SK-N-SH (cell line): ENCODE results near the gene HTRA2. TPM values are rescaled to one million over a fixed set of nuclear protein-coding genes. Genes with fewer than 3 reads are reported as not detected.

Experiments
- CTCF ChIA-PET: fragments of 300-600, 350-600 bp; formaldehyde crosslinking; extraction: SDS; loops from one replicate; lab custom pipeline; 2021; lab: Yijun Ruan, JAX
- POLR2A ChIA-PET: fragments of 350-600 bp; sonication (Branson Sonifier 250); formaldehyde crosslinking; extraction: SDS; loops from one replicate; lab custom pipeline; 2020; ENCODE audit warnings: antibody characterized with exemption, inconsistent platforms; lab: Yijun Ruan, JAX
- DNase-seq: peaks from one replicate; pipeline ENCODE4 v3.0.0; 2012
- H2AFZ ChIP-seq: fragments of 200-600 bp; sonication (generic); 2 replicates; pipeline ENCODE4 v1.8.1; 2016; ENCODE audit warnings: antibody characterized with exemption, mild to moderate bottlenecking, low read depth
- H3F3A ChIP-seq: fragments of 200-600 bp; sonication (generic); replicated peaks from 2 replicates; pipeline ENCODE3; 2016; ENCODE audit warnings: antibody characterized with exemption, mild to moderate bottlenecking; ENCODE audit not compliant: insufficient read depth
- H3K27ac ChIP-seq, 2 experiments: fragments of 200-500 bp in 1 of 2; fragments of 200-600 bp in 1 of 2; sonication (Bioruptor generic) in 1 of 2; sonication (generic), shearing (Covaris generic) in 1 of 2; 2 replicates each; pipeline versions ENCODE4 v1.5.1 to v1.6.1; 2014 to 2016; ENCODE audit warnings: low read depth in 2 of 2, inconsistent platforms in 1 of 2, low read length in 1 of 2, mild to moderate bottlenecking in 1 of 2, mixed read lengths in 1 of 2
- H3K27me3 ChIP-seq: fragments of 200-600 bp; sonication (generic), shearing (Covaris generic); 2 replicates; pipeline ENCODE4 v1.6.1; 2016; ENCODE audit warnings: mixed run types; ENCODE audit not compliant: insufficient read depth
- H3K36me3 ChIP-seq, 2 experiments: fragments of 200-500 bp in 1 of 2; fragments of 200-600 bp in 1 of 2; sonication (Bioruptor generic) in 1 of 2; sonication (generic) in 1 of 2; replicated peaks in 1 of 2; 2 replicates each; pipeline versions ENCODE3 to v1.5.1; 2014 to 2016; ENCODE audit warnings: low read length in 1 of 2, mild to moderate bottlenecking in 1 of 2; ENCODE audit not compliant: insufficient read depth in 2 of 2, control insufficient read depth in 1 of 2
- H3K4me1 ChIP-seq, 2 experiments: fragments of 200-500 bp in 1 of 2; fragments of 200-600 bp in 1 of 2; sonication (Bioruptor generic) in 1 of 2; sonication (generic), shearing (Covaris generic) in 1 of 2; 2 replicates each; pipeline versions ENCODE4 v1.5.1 to v1.6.1; 2014 to 2016; ENCODE audit warnings: low read depth in 1 of 2, low read length in 1 of 2, mixed run types in 1 of 2; ENCODE audit not compliant: insufficient read depth in 2 of 2, control insufficient read depth in 1 of 2
- H3K4me2 ChIP-seq: fragments of 200-600 bp; sonication (generic), shearing (Covaris generic); 2 replicates; pipeline ENCODE4 v1.6.1; 2017; ENCODE audit warnings: mixed run types
- H3K4me3 ChIP-seq, 2 experiments: fragments of 200-500 bp in 1 of 2; fragments of 200-600 bp in 1 of 2; sonication (Bioruptor generic) in 1 of 2; sonication (generic), shearing (Covaris generic) in 1 of 2; 2 replicates each; pipeline versions ENCODE4 v1.5.1 to v1.8.1; 2014 to 2016; ENCODE audit warnings: low read depth in 2 of 2, inconsistent platforms in 1 of 2, low read length in 1 of 2, mild to moderate bottlenecking in 1 of 2, mixed read lengths in 1 of 2, moderate library complexity in 1 of 2
- H3K79me2 ChIP-seq: fragments of 200-600 bp; sonication (generic); 2 replicates; pipeline ENCODE4 v1.8.1; 2017; ENCODE audit warnings: mild to moderate bottlenecking; ENCODE audit not compliant: insufficient read depth
- H3K9ac ChIP-seq: fragments of 200-600 bp; sonication (generic); 2 replicates; pipeline ENCODE4 v1.6.1; 2017; ENCODE audit warnings: mixed run types
- H3K9me2 ChIP-seq: fragments of 200-600 bp; sonication (generic); 2 replicates; pipeline ENCODE4 v1.6.1; 2017; ENCODE audit warnings: mixed run types
- H3K9me3 ChIP-seq: fragments of 200-600 bp; sonication (generic); 2 replicates; pipeline ENCODE4 v1.6.1; 2017; ENCODE audit warnings: mixed run types, mild to moderate bottlenecking, moderate library complexity
- H4K20me1 ChIP-seq: fragments of 200-600 bp; sonication (generic); 2 replicates; pipeline ENCODE4 v1.6.1; 2017; ENCODE audit warnings: mild to moderate bottlenecking, mixed run types; ENCODE audit not compliant: insufficient read depth
- CHD2 ChIP-seq: fragments of 150-350 bp; IDR thresholded peaks from 2 replicates; pipeline ENCODE4 v1.6.1; 2018; ENCODE audit warnings: low read length; ENCODE audit not compliant: partially characterized antibody
- ELF1 ChIP-seq: IDR thresholded peaks from 2 replicates; pipeline ENCODE4 v1.4.0; 2012
- EZH2phosphoT487 ChIP-seq: fragments of 200-600 bp; sonication (generic); IDR thresholded peaks from 2 replicates; pipeline ENCODE4 v1.6.1; 2017; ENCODE audit warnings: low read depth, mixed run types, mild to moderate bottlenecking, antibody characterized with exemption, moderate library complexity, borderline replicate concordance
- FOXJ3 ChIP-seq: sonication (generic); formaldehyde crosslinking; IDR thresholded peaks from 2 replicates; pipeline ENCODE4 v1.5.1; 2020; ENCODE audit warnings: mild to moderate bottlenecking, missing genetic modification reagents
- FOXM1 ChIP-seq: IDR thresholded peaks from 2 replicates; pipeline ENCODE4 v1.4.0; 2012; ENCODE audit warnings: low read depth, mild to moderate bottlenecking
- GATA2 ChIP-seq: sonication (generic); formaldehyde crosslinking; IDR thresholded peaks from 2 replicates; pipeline ENCODE4 v1.5.0; 2020; ENCODE audit warnings: mild to moderate bottlenecking, missing genetic modification reagents
- JUND ChIP-seq: IDR thresholded peaks from 2 replicates; pipeline ENCODE4 v1.4.0; 2012
- MEF2A ChIP-seq: IDR thresholded peaks from 2 replicates; pipeline ENCODE4 v1.4.0; 2012; ENCODE audit warnings: low read depth, borderline replicate concordance
- MXI1 ChIP-seq: IDR thresholded peaks from 2 replicates; pipeline ENCODE4 v1.6.1; 2012; ENCODE audit warnings: mild to moderate bottlenecking, low read depth, low read length, improper control_type of control experiment
- NFIC ChIP-seq: IDR thresholded peaks from 2 replicates; pipeline ENCODE4 v1.4.0; 2012; ENCODE audit warnings: borderline replicate concordance
- RFX5 ChIP-seq: IDR thresholded peaks from 2 replicates; pipeline ENCODE4 v1.6.1; 2012; ENCODE audit warnings: mild to moderate bottlenecking, improper control_type of control experiment, low read length
- TAF1 ChIP-seq: IDR thresholded peaks from 2 replicates; pipeline ENCODE4 v1.6.1; 2012; ENCODE audit warnings: low read depth, mild to moderate bottlenecking, low read length, moderate library complexity, borderline replicate concordance
- TCF12 ChIP-seq: IDR thresholded peaks from 2 replicates; pipeline ENCODE4 v1.4.0; 2012
- YY1 ChIP-seq: IDR thresholded peaks from 2 replicates; pipeline ENCODE4 v1.4.0; 2012; ENCODE audit warnings: low read depth, mild to moderate bottlenecking
- WGBS: methylation state at CpG from one replicate; pipeline ENCODE4 v1.1.6; 2017; ENCODE audit warnings: low lambda C conversion rate; 5-methylcytosine and 5-hydroxymethylcytosine counted together
- polyA plus RNA-seq, 3 experiments: library from polyadenylated mRNA; depleted of rRNA; stranded (reverse); fragments of >200 nt; gene quantifications; 2 replicates each; pipeline ENCODE4 v1.2.3, GENCODE V29; 2012
- TF ChIP-seq, protein P1 (sequence below): IDR thresholded peaks from 2 replicates; pipeline ENCODE4 v1.6.1; 2012; ENCODE audit warnings: mild to moderate bottlenecking, low read depth, low read length, moderate library complexity
- TF ChIP-seq, protein P2 (sequence below): fragments of 150-350 bp; IDR thresholded peaks from 2 replicates; pipeline ENCODE4 v1.6.1; 2016; ENCODE audit warnings: mild to moderate bottlenecking, low read depth, low read length
- TF ChIP-seq, protein P3 (sequence below): fragments of 150-350 bp; IDR thresholded peaks from 2 replicates; pipeline ENCODE4 v1.6.1; 2017; ENCODE audit warnings: antibody characterized with exemption, low read length, low read depth, borderline replicate concordance
- TF ChIP-seq, protein P4 (sequence below): IDR thresholded peaks from 2 replicates; pipeline ENCODE4; 2012
- TF ChIP-seq, protein P5 (sequence below): IDR thresholded peaks from 2 replicates; pipeline ENCODE4 v1.4.0; 2012; ENCODE audit warnings: low read depth, borderline replicate concordance
- TF ChIP-seq, protein P6 (sequence below): IDR thresholded peaks from 2 replicates; pipeline ENCODE4 v1.4.0; 2012; ENCODE audit warnings: low read depth, borderline replicate concordance

Gene HTRA2
- polyA plus RNA-seq, 1 of the 3 experiments (the other 2 are of a cell fraction), result 55.7 TPM

DNA sequence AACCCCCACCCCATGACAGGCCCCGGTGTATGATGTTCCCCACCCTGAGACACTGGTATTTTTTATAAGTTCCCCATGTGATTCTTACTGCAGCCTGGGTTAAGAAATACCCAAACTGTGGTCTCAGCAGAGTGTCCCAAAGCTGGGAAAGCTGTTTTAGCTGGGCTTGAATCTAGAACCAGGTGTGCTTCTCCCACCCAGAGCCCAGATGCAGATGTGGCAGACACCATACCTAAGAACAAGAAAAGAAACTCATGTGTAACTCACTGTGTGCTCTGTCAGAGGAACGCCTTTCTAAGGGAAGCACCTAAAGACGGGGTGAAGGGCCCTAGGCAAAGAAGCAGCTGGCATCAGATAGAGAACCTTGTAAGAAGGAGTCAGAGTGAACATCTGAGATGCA, 48.7 kb downstream of the HTRA2 start:
- TF ChIP-seq FOXJ3 (CRISPR knock-in tag), result no peak
- TF ChIP-seq, protein P1, sequence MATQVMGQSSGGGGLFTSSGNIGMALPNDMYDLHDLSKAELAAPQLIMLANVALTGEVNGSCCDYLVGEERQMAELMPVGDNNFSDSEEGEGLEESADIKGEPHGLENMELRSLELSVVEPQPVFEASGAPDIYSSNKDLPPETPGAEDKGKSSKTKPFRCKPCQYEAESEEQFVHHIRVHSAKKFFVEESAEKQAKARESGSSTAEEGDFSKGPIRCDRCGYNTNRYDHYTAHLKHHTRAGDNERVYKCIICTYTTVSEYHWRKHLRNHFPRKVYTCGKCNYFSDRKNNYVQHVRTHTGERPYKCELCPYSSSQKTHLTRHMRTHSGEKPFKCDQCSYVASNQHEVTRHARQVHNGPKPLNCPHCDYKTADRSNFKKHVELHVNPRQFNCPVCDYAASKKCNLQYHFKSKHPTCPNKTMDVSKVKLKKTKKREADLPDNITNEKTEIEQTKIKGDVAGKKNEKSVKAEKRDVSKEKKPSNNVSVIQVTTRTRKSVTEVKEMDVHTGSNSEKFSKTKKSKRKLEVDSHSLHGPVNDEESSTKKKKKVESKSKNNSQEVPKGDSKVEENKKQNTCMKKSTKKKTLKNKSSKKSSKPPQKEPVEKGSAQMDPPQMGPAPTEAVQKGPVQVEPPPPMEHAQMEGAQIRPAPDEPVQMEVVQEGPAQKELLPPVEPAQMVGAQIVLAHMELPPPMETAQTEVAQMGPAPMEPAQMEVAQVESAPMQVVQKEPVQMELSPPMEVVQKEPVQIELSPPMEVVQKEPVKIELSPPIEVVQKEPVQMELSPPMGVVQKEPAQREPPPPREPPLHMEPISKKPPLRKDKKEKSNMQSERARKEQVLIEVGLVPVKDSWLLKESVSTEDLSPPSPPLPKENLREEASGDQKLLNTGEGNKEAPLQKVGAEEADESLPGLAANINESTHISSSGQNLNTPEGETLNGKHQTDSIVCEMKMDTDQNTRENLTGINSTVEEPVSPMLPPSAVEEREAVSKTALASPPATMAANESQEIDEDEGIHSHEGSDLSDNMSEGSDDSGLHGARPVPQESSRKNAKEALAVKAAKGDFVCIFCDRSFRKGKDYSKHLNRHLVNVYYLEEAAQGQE, result no peak
- no peak for TF ChIP-seq TAF1
- TF ChIP-seq GATA2 (CRISPR knock-in tag), result no peak
- no peak for TF ChIP-seq MXI1
- no peak for TF ChIP-seq TCF12
- TF ChIP-seq, all 33 proteins: peak for 0
- Histone ChIP-seq H3K9me3 (no peaks in the 10 kb centered on the region), H3F3A (peaks cover 30% of the 10 kb centered on the region), H2AFZ (no peak overlapping the region), H3K27me3 (no peaks in the 10 kb centered on the region), H3K27ac (no peak overlapping the region), H4K20me1 (no peaks in the 10 kb centered on the region), H3K36me3 (no peaks in the 10 kb centered on the region), H3K4me1 (peaks cover 8 to 23% of the 10 kb centered on the region in 2 experiments), H3K79me2 (no peaks in the 10 kb centered on the region), H3K9me2 (no peaks in the 10 kb centered on the region), H3K9ac (no peak overlapping the region), H3K4me3 (no peak overlapping the region), H3K4me2 (no peak overlapping the region)
- CTCF ChIA-PET, result interaction anchor here (1.0 to 7.3 kb wide), 3 partner anchors 10 to 96 kb away, joined by 3 to 75 read pairs (median 5); partner anchors contain the start of genes CCDC142 and TTC31
- 96% methylated on average over 3 of the region's 3 CpGs for WGBS
- no peak for DNase-seq
- POLR2A ChIA-PET, result no interaction called here

DNA sequence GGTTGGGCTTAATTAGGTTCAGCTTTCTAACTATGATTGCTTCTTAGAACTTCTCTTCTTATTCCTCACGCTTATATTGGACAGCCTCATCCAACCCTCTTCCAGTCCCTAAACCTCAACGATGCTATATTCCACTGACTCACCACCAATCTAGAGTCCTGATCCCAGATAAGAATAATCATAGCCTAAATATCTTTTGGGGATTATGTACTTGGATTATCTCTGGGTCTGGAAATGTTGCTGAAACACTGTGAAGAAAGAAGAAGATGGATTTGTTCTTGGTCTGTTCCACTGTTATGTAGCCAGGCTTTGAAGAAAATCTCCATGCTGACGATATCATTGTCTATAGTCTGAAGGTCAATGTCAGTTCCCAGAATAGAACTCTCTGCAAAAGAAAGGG, 51.7 kb downstream of the HTRA2 start:
- WGBS, result 79% methylated on average over 3 of the region's 3 CpGs
- no peak for DNase-seq
- Histone ChIP-seq H3F3A (peaks cover 27% of the 10 kb centered on the region), H2AFZ (no peak overlapping the region), H3K9me2 (no peaks in the 10 kb centered on the region), H3K79me2 (no peaks in the 10 kb centered on the region), H3K36me3 (no peaks in the 10 kb centered on the region), H3K27ac (no peak overlapping the region), H3K27me3 (no peaks in the 10 kb centered on the region), H3K4me2 (no peak overlapping the region), H3K4me1 (peaks cover 6 to 19% of the 10 kb centered on the region in 2 experiments; a peak in 2 of 4 replicates), H3K4me3 (no peak overlapping the region), H4K20me1 (no peaks in the 10 kb centered on the region), H3K9me3 (no peaks in the 10 kb centered on the region), H3K9ac (no peak overlapping the region)
- POLR2A ChIA-PET, result no interaction called here
- CTCF ChIA-PET, result no interaction called here
- no peak for TF ChIP-seq TCF12
- no peak for TF ChIP-seq EZH2phosphoT487
- TF ChIP-seq, protein P2, sequence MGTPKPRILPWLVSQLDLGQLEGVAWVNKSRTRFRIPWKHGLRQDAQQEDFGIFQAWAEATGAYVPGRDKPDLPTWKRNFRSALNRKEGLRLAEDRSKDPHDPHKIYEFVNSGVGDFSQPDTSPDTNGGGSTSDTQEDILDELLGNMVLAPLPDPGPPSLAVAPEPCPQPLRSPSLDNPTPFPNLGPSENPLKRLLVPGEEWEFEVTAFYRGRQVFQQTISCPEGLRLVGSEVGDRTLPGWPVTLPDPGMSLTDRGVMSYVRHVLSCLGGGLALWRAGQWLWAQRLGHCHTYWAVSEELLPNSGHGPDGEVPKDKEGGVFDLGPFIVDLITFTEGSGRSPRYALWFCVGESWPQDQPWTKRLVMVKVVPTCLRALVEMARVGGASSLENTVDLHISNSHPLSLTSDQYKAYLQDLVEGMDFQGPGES, result no peak
- TF ChIP-seq, protein P3, sequence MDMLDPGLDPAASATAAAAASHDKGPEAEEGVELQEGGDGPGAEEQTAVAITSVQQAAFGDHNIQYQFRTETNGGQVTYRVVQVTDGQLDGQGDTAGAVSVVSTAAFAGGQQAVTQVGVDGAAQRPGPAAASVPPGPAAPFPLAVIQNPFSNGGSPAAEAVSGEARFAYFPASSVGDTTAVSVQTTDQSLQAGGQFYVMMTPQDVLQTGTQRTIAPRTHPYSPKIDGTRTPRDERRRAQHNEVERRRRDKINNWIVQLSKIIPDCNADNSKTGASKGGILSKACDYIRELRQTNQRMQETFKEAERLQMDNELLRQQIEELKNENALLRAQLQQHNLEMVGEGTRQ, result no peak
- no peak for TF ChIP-seq NFIC
- TF ChIP-seq JUND, result no peak
- no peak for TF ChIP-seq CHD2
- no peak for TF ChIP-seq ELF1
- TF ChIP-seq, protein P4, sequence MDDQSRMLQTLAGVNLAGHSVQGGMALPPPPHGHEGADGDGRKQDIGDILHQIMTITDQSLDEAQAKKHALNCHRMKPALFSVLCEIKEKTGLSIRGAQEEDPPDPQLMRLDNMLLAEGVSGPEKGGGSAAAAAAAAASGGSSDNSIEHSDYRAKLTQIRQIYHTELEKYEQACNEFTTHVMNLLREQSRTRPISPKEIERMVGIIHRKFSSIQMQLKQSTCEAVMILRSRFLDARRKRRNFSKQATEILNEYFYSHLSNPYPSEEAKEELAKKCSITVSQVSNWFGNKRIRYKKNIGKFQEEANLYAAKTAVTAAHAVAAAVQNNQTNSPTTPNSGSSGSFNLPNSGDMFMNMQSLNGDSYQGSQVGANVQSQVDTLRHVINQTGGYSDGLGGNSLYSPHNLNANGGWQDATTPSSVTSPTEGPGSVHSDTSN, result no peak
- TF ChIP-seq RFX5, result no peak
- no peak for TF ChIP-seq FOXM1
- no peak for TF ChIP-seq MEF2A
- TF ChIP-seq, protein P5, sequence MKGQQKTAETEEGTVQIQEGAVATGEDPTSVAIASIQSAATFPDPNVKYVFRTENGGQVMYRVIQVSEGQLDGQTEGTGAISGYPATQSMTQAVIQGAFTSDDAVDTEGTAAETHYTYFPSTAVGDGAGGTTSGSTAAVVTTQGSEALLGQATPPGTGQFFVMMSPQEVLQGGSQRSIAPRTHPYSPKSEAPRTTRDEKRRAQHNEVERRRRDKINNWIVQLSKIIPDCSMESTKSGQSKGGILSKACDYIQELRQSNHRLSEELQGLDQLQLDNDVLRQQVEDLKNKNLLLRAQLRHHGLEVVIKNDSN, result no peak
- TF ChIP-seq YY1, result no peak
- TF ChIP-seq, protein P6, sequence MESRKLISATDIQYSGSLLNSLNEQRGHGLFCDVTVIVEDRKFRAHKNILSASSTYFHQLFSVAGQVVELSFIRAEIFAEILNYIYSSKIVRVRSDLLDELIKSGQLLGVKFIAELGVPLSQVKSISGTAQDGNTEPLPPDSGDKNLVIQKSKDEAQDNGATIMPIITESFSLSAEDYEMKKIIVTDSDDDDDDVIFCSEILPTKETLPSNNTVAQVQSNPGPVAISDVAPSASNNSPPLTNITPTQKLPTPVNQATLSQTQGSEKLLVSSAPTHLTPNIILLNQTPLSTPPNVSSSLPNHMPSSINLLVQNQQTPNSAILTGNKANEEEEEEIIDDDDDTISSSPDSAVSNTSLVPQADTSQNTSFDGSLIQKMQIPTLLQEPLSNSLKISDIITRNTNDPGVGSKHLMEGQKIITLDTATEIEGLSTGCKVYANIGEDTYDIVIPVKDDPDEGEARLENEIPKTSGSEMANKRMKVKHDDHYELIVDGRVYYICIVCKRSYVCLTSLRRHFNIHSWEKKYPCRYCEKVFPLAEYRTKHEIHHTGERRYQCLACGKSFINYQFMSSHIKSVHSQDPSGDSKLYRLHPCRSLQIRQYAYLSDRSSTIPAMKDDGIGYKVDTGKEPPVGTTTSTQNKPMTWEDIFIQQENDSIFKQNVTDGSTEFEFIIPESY, result no peak
